Suppressor macrophage treated with lipopolysaccharide for 4 hours (primary cell): ENCODE data around the gene GJB4.
"Not testable (repeated sequence)": the region's sequence is repeated elsewhere in the genome, so short reads cannot be mapped to it uniquely, and the experiment has no call there.

Experiments
- DNase-seq: peaks from one replicate; pipeline ENCODE4 v3.0.0-alpha.2; 2020

GJB4 gene

GRCh38 chr1:34759503-34760357 lies at the start of gene GJB4:
TSS of gene GJB4 (plus strand) at chr1:34759740. CDS start at chr1:34761255, 1,515 bp downstream.
- DNase-seq, result no peak

- DNase-seq, result no peak
These were observed 48.7 kb upstream of the GJB4 start for GRCh38 chr1:34710812-34711211.

DNA sequence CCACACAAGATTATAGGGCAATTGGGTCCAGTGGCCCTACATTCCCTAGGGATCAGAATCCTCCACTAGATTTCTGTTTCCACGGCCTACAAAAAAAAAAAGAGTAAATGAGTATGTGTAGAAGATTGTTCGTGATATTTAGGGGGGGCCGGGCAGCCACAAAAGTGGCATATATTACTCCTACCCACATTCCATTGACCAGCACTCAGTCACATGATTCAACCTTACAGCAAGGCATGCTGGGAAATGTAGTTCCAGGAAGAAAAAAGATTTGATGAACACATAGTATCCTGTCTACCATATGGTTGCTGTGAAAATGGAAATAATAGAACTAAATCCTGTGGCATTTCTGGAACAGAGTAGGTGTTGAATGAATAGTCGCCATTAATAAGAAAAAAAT lies 48.1 kb upstream of the GJB4 start:
- DNase-seq, result no peak

DNA sequence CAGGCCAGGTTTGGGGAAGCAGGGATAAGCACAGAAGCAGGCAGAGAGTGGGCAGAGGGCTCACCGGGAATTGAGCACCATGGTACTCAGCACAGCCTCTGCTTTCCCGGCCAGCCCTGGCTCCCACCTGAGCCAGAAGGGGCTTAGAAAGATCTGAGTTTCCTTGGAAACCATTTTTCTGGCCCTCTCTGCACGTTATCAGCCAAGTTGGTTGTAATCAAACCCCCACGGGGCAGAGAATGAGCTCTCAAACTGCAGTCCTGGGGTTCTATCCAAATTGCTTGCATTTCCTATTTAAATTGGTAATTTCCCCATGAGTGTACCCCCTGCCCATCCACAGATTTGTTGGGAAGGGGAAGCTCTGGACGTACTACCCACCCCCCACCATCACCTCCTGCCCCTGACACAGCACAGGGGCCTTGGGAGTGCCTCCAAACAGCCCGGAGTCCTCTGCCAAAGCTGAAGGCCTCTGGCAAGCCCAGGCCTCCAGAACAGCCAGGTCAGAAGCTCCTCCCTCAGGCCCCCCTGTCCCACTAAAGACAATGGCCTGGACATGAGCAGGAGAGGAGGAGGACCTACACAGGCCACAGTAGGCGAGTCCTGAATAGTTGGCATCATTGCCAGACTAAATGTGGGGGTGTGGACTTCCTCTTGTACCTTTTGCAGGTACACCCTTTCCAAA lies 47.4 kb upstream of the GJB4 start:
- no peak for DNase-seq

DNA sequence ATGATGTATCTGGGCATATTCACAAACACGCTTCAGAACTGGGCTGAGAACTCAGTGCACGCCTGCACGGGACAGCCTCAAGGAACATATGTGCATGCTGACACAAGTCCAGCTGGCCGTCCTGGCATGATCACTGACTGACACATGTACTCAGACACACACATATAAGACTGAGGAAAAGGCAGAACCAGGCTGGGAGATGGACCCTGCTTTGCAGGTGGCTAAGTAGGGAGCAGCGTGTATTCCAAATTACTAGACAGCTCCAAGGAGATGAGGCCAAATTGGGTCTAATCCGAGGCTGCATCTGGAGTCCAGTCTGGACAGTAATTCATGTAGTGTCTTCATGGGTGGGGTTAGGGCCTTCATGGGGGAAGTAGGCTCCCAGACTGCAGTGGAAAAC lies 46.1 kb upstream of the GJB4 start:
- DNase-seq, result no peak

DNA sequence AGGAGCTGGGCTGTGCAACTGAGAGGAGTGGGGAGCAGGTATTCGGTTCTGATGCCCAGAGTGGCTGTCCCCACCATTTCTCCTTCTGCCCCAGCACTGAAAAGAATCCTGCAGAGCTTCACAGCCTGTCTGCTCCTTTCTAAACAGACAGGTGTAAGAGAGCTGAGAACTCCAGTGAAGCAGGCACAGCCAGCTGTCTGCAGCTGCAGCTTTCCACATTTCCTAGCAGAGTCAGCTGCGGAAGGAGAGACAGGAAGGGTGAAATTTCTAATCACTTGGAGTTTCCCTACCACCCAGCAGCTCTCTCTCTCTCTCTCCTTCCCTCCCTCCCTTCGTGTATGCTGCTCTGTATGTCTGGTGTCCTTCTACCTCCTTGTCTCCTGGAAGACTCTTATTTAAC lies 45.2 kb upstream of the GJB4 start:
- DNase-seq, result no peak

DNA sequence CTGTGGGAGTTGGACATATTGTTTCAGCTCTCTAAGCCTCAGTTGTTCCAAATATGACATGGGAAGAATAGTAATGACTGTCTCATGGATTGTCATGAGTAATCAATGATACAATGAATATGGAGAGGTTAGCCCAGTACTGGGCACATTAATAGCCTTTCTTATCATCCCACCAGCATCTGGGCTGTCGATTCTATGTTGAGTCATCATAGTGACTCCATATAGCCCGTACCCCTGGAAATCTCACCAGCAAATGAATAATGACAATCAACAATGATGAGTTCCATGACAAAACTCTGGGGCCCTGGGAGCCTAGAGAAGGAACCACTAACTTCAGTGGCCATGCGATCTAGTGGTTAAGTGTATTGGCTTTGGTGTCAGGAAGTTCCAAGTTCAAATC lies 44.4 kb upstream of the GJB4 start:
- no peak for DNase-seq

- DNase-seq, result no peak
These were observed 38.3 kb upstream of the GJB4 start for GRCh38 chr1:34721241-34721640.

DNA sequence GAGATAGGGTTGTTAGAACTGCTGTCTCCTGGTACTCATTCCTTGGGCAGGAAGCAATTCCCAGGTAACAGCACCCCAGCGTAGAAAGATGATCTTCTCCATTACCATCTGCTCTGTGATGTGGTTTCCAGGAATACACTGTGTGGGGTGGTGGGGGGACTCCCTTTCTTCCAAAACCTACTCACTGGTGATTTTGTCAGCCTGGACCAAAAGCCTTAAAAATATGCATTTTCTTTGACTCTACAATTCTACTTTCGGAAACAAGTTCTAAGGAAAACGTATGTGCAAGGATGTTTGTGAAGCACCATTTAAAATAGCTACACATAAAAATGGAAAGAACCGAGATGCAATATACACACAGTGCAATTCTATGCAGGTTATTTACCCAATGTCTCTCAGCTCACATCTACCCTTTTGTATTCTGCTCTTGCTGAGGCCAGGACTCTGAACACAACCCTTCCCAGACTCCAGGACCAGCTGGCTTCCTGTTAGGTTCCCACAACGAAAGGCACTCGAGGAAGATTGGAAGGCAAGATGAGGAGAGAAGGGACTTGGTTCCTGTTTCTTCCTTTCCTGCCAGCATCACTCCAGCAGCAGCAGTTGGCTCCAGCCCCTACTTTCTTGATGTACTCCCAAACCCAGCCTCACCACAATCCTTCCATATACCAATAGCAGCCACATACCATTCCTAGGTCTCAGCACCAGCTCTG lies 37.7 kb upstream of the GJB4 start:
- DNase-seq, result no peak

- DNase-seq, result no peak
These were observed 32.7 kb upstream of the GJB4 start for GRCh38 chr1:34726861-34727260.

GRCh38 chr1:34730485-34730884 lies 29.1 kb upstream of the GJB4 start:
- DNase-seq, result no peak

DNA sequence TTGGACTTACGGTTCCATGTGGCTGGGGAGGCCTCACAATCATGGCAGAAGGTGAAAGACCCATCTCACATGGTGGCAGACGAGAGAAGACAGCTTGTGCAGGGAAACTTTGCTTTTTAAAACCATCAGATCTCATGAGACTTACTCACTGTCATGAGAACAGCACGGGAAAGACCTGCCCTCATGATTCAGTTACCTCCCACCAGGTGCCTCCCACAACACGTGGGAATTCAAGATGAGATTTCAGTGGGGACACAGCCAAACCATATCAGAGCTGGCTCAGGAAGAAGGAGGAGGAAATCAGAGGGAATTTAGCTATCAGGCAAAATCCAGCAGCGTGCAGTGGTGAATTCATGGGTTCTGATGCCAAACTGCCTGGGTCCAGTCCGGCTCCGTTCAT lies 26.7 kb upstream of the GJB4 start:
- not testable (repeated sequence) for DNase-seq

DNA sequence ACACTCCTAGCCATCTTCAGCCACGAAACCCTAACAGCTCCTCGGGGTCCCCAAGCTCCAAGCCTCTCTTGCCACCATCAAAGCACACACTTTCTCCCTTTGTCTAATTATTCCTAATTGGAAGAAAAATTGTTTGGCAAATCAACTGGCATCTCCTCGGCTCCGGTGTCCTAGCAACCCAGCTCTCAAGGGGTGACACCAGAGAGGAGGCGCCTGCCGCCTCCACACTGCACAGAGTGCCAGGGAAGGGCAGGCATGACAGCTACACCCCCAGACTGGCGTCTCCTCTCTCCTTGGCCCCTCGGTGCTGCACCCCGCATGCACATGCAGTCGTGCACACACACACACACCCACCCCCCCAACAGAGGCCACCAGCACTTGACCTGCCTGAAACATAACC lies 22.8 kb upstream of the GJB4 start:
- no peak for DNase-seq

- DNase-seq, result not testable (repeated sequence)
These were observed 22.3 kb upstream of the GJB4 start for GRCh38 chr1:34737236-34737635.

DNA sequence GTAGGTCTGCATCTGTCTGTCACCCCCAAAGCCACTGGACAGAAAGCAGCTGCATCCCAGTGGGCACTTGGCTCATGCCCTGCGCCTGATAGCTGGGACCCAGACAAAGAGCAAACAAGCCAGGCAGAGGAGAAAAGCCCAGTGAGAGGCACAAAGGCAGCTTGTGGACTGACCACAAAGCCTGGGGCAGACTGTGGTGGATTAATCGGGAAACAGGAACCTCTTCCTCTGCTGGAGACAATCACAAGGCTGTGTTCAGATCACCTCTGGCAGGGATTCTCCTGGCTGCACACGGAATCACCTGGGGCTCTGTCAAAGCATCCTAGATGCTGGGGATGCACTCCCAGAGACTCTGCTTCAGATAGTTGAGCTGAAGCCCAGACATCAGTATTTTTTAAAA lies 19.9 kb upstream of the GJB4 start:
- DNase-seq, result no peak

GRCh38 chr1:34740161-34740868 lies 19.2 kb upstream of the GJB4 start:
- DNase-seq, result no peak

DNA sequence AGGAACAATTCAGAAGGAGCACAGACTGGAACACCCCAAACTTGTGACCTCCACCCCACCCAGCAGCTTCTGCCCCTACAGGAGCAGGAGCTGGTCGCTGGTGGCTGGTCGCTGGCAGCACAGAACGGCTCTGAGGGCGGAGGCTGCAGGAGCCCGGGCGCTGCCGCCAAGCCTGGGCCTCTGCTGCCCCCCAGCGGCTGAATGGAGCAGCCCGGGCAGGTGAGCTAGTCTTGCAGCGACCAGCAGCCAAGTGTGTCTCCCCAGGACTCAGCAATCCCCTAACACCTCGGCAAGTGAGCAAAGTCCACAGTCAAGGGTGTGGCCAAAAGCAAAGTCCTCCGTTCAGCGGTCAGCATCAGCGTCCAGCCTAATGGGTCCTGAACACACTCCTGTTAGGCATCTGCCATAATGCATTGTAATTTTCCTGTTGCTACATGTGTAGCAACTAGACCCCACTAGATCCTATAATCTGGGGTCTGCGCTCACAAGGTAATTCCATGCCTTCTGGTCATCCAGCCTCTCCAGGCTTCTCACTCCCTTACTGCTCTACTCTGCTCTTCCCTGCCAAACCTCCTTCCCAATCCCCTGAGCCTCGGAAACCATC lies 16.8 kb upstream of the GJB4 start:
- DNase-seq, result peak; percentile 79

- no peak for DNase-seq
These were observed 15.8 kb upstream of the GJB4 start for GRCh38 chr1:34743775-34744174.

DNA sequence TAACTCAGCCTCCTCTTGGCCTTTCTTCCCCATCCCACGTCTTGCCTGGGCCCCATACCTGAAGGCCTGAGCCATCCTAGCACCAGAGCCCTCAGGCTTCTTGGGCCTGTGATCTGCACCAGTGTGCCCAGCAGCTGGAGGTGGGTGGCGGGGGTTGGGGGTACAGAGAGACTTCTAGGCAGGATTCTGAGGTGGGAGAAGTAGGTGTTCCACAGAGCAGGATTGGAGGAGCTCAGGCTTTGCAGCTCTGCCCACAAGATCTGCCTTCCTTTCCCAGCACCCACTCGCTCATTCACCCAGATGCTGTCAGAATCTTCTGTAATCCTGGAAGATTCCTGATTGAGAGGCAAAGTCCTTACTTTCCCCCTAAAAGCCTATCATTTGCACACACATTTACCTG lies 14.7 kb upstream of the GJB4 start:
- DNase-seq, result no peak

DNA sequence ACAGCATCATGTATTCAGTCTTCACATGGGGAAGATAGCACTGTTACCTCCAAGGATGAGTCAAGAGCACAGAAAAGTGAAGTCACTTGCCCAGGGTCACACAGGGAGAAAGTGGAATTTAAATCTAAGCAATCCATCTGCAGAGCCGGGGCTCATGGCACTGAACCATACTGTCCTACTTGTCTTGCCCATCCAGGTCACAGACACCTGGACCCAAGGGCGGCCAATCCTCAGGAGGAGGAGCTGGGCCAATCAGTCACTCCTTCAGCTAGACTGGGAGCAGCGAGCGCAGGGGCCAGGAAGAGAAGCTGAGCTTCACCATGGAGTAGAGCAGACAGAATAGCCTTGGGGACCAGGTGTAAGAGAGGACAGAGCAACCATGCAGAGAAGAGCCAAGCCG lies 13.9 kb upstream of the GJB4 start:
- no peak for DNase-seq

GRCh38 chr1:34746101-34746500 lies 13.4 kb upstream of the GJB4 start:
- no peak for DNase-seq

GRCh38 chr1:34746785-34747637 lies 12.5 kb upstream of the GJB4 start:
- no peak for DNase-seq
